ENCODE results near the gene REV3L. TPM values are rescaled to one million over a fixed set of nuclear protein-coding genes. Genes with fewer than 3 reads are reported as not detected.

The REV3L gene
- total and polyA plus RNA-seq, 2 donors (not counting 1 experiment from before 2014, with no cell fraction given) = 4.7 to 37.9 TPM

GRCh38 chr6:111469543-111469942, 13.5 kb downstream of the REV3L start:
- TF ChIP-seq CTCF (IDR thresholded peaks at IDR 0.05) = no peak
- TF ChIP-seq EZH2 (IDR thresholded peaks at IDR 0.05; ENCODE audit: borderline replicate concordance, insufficient read depth, low read depth, low read length, poor library complexity, severe bottlenecking) = no peak
- peaks cover 13% of the 10 kb centered on the region for H3K4me1 Mint-ChIP-seq
- H3K27me3 Mint-ChIP-seq = no peaks in the 10 kb centered on the region
- Histone ChIP-seq H4K20me1 (ENCODE audit: control insufficient read depth, insufficient read depth, low read length, poor library complexity, severe bottlenecking) (peaks cover 12% of the 10 kb centered on the region), H3K27ac (ENCODE audit: low read length in 2 of 2) (no peak overlapping the region), H3K9ac (ENCODE audit: low read length) (no peak overlapping the region), H3K27me3 (replicated peaks in 1 of 4; ENCODE audit: control extremely low read depth in 1 of 4, control insufficient read depth in 3 of 4, insufficient read depth in 4 of 4, low read length in 3 of 4) (no peaks in the 10 kb centered on the region), H3K4me3 (ENCODE audit: control extremely low read depth in 1 of 5, extremely low read depth in 1 of 5, insufficient read depth in 1 of 5, low read depth in 2 of 5, low read length in 4 of 5) (no peak overlapping the region), H3K36me3 (replicated peaks in 1 of 2; ENCODE audit: control extremely low read depth in 1 of 2, control insufficient read depth in 1 of 2, extremely low read depth in 1 of 2, insufficient read depth in 2 of 2, low read length in 1 of 2) (no peaks in the 10 kb centered on the region), H2AFZ (ENCODE audit: insufficient read depth, low read depth, low read length, poor library complexity, severe bottlenecking) (no peak overlapping the region), H3K79me2 (ENCODE audit: control insufficient read depth, insufficient read depth, low read length) (peaks cover 48% of the 10 kb centered on the region), H3K4me1 (ENCODE audit: control insufficient read depth in 2 of 2, insufficient read depth in 2 of 2, low read length in 2 of 2) (no peaks in the 10 kb centered on the region), H3K9me3 (ENCODE audit: control extremely low read depth in 1 of 3, control insufficient read depth in 2 of 3, insufficient read depth in 1 of 3, low read length in 2 of 3) (no peaks in the 10 kb centered on the region), H3K4me2 (replicated peaks; ENCODE audit: low read depth, low read length, poor library complexity, severe bottlenecking) (no peak overlapping the region)
- ChIA-PET CTCF (no interaction called here), POLR2A (no interaction called here)
- intact Hi-C loops (cut with micrococcal nuclease) = no loop called here
- 100% methylated on average over 4 of the region's 5 CpGs for WGBS (ENCODE audit: insufficient coverage)
- no peaks in the 10 kb centered on the region for H3K9me3 Mint-ChIP-seq (ENCODE audit: insufficient read depth)
- no peak overlapping the region for H3K27ac Mint-ChIP-seq
- DNase-seq (no peak), ATAC-seq (ENCODE audit: low read depth) (no peak)
- no peak overlapping the region for H3K4me3 Mint-ChIP-seq

- no peaks in the 10 kb centered on the region for H3K27me3 Mint-ChIP-seq
- Histone ChIP-seq H2AFZ (ENCODE audit: insufficient read depth, low read depth, low read length, poor library complexity, severe bottlenecking) (no peak overlapping the region), H3K27me3 (replicated peaks in 1 of 4; ENCODE audit: control extremely low read depth in 1 of 4, control insufficient read depth in 3 of 4, insufficient read depth in 4 of 4, low read length in 3 of 4) (no peaks in the 10 kb centered on the region), H3K4me3 (ENCODE audit: control extremely low read depth in 1 of 5, extremely low read depth in 1 of 5, insufficient read depth in 1 of 5, low read depth in 2 of 5, low read length in 4 of 5) (no peak overlapping the region), H3K9me3 (ENCODE audit: control extremely low read depth in 1 of 3, control insufficient read depth in 2 of 3, insufficient read depth in 1 of 3, low read length in 2 of 3) (no peaks in the 10 kb centered on the region), H4K20me1 (ENCODE audit: control insufficient read depth, insufficient read depth, low read length, poor library complexity, severe bottlenecking) (peaks cover 12% of the 10 kb centered on the region), H3K4me1 (ENCODE audit: control insufficient read depth in 2 of 2, insufficient read depth in 2 of 2, low read length in 2 of 2) (no peaks in the 10 kb centered on the region), H3K9ac (ENCODE audit: low read length) (no peak overlapping the region), H3K79me2 (ENCODE audit: control insufficient read depth, insufficient read depth, low read length) (peaks cover 37% of the 10 kb centered on the region), H3K27ac (ENCODE audit: low read length in 2 of 2) (no peak overlapping the region), H3K4me2 (replicated peaks; ENCODE audit: low read depth, low read length, poor library complexity, severe bottlenecking) (no peak overlapping the region), H3K36me3 (replicated peaks in 1 of 2; ENCODE audit: control extremely low read depth in 1 of 2, control insufficient read depth in 1 of 2, extremely low read depth in 1 of 2, insufficient read depth in 2 of 2, low read length in 1 of 2) (no peaks in the 10 kb centered on the region)
- ChIA-PET POLR2A (no interaction called here), CTCF (no interaction called here)
- no CpG with 5 or more reads among the region's 5 CpGs for WGBS (ENCODE audit: insufficient coverage)
- TF ChIP-seq EZH2 (IDR thresholded peaks at IDR 0.05; ENCODE audit: borderline replicate concordance, insufficient read depth, low read depth, low read length, poor library complexity, severe bottlenecking) (no peak), CTCF (IDR thresholded peaks at IDR 0.05) (no peak)
- intact Hi-C loops (cut with micrococcal nuclease) = no loop called here
- H3K4me3 Mint-ChIP-seq = no peak overlapping the region
- H3K9me3 Mint-ChIP-seq (ENCODE audit: insufficient read depth) = no peaks in the 10 kb centered on the region
- no peak for ATAC-seq (ENCODE audit: low read depth)
- no peak overlapping the region for H3K27ac Mint-ChIP-seq
- no peak for DNase-seq
- H3K4me1 Mint-ChIP-seq = peaks cover 9% of the 10 kb centered on the region
These were observed 14.5 kb downstream of the REV3L start for GRCh38 chr6:111468329-111469012.
